H1 (cell line): Measurements from ENCODE around the gene SPRING1. TPM values are rescaled to one million over a fixed set of nuclear protein-coding genes. Genes with fewer than 3 reads are reported as not detected.

Experiments
- CTCF ChIA-PET: fragments of 300-600 bp; sonication (Branson Sonifier 250); formaldehyde crosslinking; loops from one replicate; lab custom pipeline; 2021; ENCODE audit not compliant: partially characterized antibody; lab: Charles Lee
- POLR2A ChIA-PET: fragments of 300-600 bp; sonication (Branson Sonifier 250); formaldehyde crosslinking; loops from one replicate; lab custom pipeline; 2021; ENCODE audit warnings: inconsistent platforms; ENCODE audit not compliant: partially characterized antibody; lab: Charles Lee
- DNase-seq, 2 experiments: peaks; one replicate each; pipeline versions ENCODE4 v3.0.0 to v3.0.0-alpha.2; 2010 to 2022; ENCODE audit warnings: low spot score in 2 of 2, low read depth in 1 of 2, mixed read lengths in 1 of 2
- FAIRE-seq: peaks from 2 replicates; lab custom pipeline; 2011; peaks lifted over from hg19 to GRCh38; lab: Jason Lieb, UNC
- H2AFZ ChIP-seq: 2 replicates; pipeline ENCODE4 v1.8.1; 2012; ENCODE audit warnings: low read length, inconsistent platforms
- H2AK5ac ChIP-seq: 2 replicates; pipeline ENCODE4 v1.6.1; 2013; ENCODE audit warnings: low read depth, low read length
- H2BK120ac ChIP-seq: replicated peaks from 2 replicates; pipeline ENCODE3; 2013; ENCODE audit warnings: low read depth, low read length, inconsistent platforms
- H2BK12ac ChIP-seq: 2 replicates; pipeline ENCODE4 v1.6.1; 2013; ENCODE audit warnings: low read depth, low read length
- H2BK15ac ChIP-seq: 2 replicates; pipeline ENCODE4 v1.6.1; 2013; ENCODE audit warnings: low read length
- H2BK20ac ChIP-seq: 2 replicates; pipeline ENCODE4 v1.6.1; 2013; ENCODE audit warnings: low read length
- H2BK5ac ChIP-seq: 2 replicates; pipeline ENCODE4 v1.6.1; 2013; ENCODE audit warnings: low read depth, low read length
- H3K14ac ChIP-seq: 2 replicates; pipeline ENCODE4 v1.6.1; 2013; ENCODE audit warnings: inconsistent platforms; ENCODE audit not compliant: insufficient read length
- H3K18ac ChIP-seq: 2 replicates; pipeline ENCODE4 v1.6.1; 2013; ENCODE audit warnings: low read length; ENCODE audit errors: extremely low read depth
- H3K23ac ChIP-seq: 2 replicates; pipeline ENCODE4 v1.6.1; 2013; ENCODE audit warnings: inconsistent platforms; ENCODE audit not compliant: insufficient read length
- H3K23me2 ChIP-seq: 2 replicates; pipeline ENCODE4 v1.6.1; 2013; ENCODE audit warnings: low read depth, low read length
- H3K27ac ChIP-seq: 2 replicates; pipeline ENCODE4 v1.6.1; 2011; ENCODE audit warnings: low read depth, low read length, inconsistent platforms
- H3K27me3 ChIP-seq, 4 experiments: replicated peaks in 1 of 4; 1 replicate in 1 of 4; 2 replicates in 3 of 4; pipeline versions ENCODE4 v1.6.1 to v1.8.1; 2011 to 2013; ENCODE audit warnings: low read length in 3 of 4, mild to moderate bottlenecking in 3 of 4, inconsistent platforms in 2 of 4, mixed read lengths in 2 of 4, moderate library complexity in 1 of 4; ENCODE audit not compliant: control insufficient read depth in 3 of 4, insufficient read depth in 3 of 4; ENCODE audit errors: extremely low read depth in 1 of 4
- H3K36me3 ChIP-seq, 4 experiments: 2 replicates each; pipeline versions ENCODE4 v1.6.1 to v1.8.1; 2011 to 2013; ENCODE audit warnings: mild to moderate bottlenecking in 4 of 4, low read length in 3 of 4, moderate library complexity in 2 of 4, control low read depth in 1 of 4, inconsistent platforms in 1 of 4; ENCODE audit not compliant: insufficient read depth in 4 of 4, control insufficient read depth in 2 of 4
- H3K4ac ChIP-seq: replicated peaks from 2 replicates; pipeline ENCODE3; 2013; ENCODE audit warnings: low read length, low read depth, mixed read lengths, inconsistent platforms; ENCODE audit not compliant: insufficient read length
- H3K4me1 ChIP-seq, 4 experiments: replicated peaks in 1 of 4; 1 replicate in 1 of 4; 2 replicates in 3 of 4; pipeline versions ENCODE4 v1.6.1 to v1.8.1; 2011 to 2013; ENCODE audit warnings: low read length in 3 of 4, inconsistent platforms in 2 of 4, mixed read lengths in 1 of 4; ENCODE audit not compliant: insufficient read depth in 4 of 4, control insufficient read depth in 3 of 4
- H3K4me2 ChIP-seq, 2 experiments: 2 replicates each; pipeline versions ENCODE4 v1.6.1 to v1.8.1; 2011 to 2013; ENCODE audit warnings: low read depth in 2 of 2, low read length in 2 of 2, control low read depth in 1 of 2, inconsistent platforms in 1 of 2, mild to moderate bottlenecking in 1 of 2; ENCODE audit not compliant: insufficient read depth in 1 of 2
- H3K4me3 ChIP-seq, 4 experiments: fragments of 200-600, 300-600 bp in 1 of 4; sonication (generic), shearing (Covaris generic), sonication (Bioruptor Twin) in 1 of 4; 2 replicates each; pipeline versions ENCODE4 v1.5.1 to v1.8.1; 2011 to 2016; ENCODE audit warnings: low read length in 4 of 4, low read depth in 3 of 4, control low read depth in 2 of 4, inconsistent platforms in 2 of 4, mild to moderate bottlenecking in 2 of 4, mixed read lengths in 1 of 4, moderate library complexity in 1 of 4; ENCODE audit not compliant: insufficient read depth in 2 of 4; ENCODE audit errors: extremely low read depth in 1 of 4
- H3K56ac ChIP-seq: replicated peaks from 2 replicates; pipeline ENCODE3; 2013; ENCODE audit warnings: low read depth, mild to moderate bottlenecking, mixed read lengths, low read length, inconsistent platforms; ENCODE audit not compliant: insufficient read length
- H3K79me1 ChIP-seq: 2 replicates; pipeline ENCODE4 v1.6.1; 2013; ENCODE audit warnings: low read depth, low read length, control low read depth
- H3K79me2 ChIP-seq, 2 experiments: 2 replicates each; pipeline versions ENCODE4 v1.6.1 to v1.8.1; 2012 to 2013; ENCODE audit warnings: low read length in 2 of 2, mild to moderate bottlenecking in 2 of 2, inconsistent platforms in 1 of 2; ENCODE audit not compliant: insufficient read depth in 2 of 2, control insufficient read depth in 1 of 2
- H3K9ac ChIP-seq, 4 experiments: replicated peaks in 1 of 4; 1 replicate in 1 of 4; 2 replicates in 3 of 4; pipeline versions ENCODE4 v1.6.1 to v1.8.1; 2011 to 2013; ENCODE audit warnings: low read depth in 3 of 4, low read length in 3 of 4, control low read depth in 2 of 4, mild to moderate bottlenecking in 2 of 4, moderate library complexity in 2 of 4, inconsistent platforms in 1 of 4; ENCODE audit errors: extremely low read depth in 1 of 4
- H3K9me3 ChIP-seq, 2 experiments: 2 replicates each; pipeline versions ENCODE4 v1.6.1 to v1.8.1; 2012 to 2013; ENCODE audit warnings: mild to moderate bottlenecking in 2 of 2, moderate library complexity in 2 of 2, control low read depth in 1 of 2, inconsistent platforms in 1 of 2, low read depth in 1 of 2, low read length in 1 of 2, mixed read lengths in 1 of 2; ENCODE audit not compliant: insufficient read depth in 2 of 2
- H4K20me1 ChIP-seq, 2 experiments: replicated peaks in 1 of 2; 2 replicates each; pipeline versions ENCODE3 to v1.8.1; 2011 to 2013; ENCODE audit warnings: inconsistent platforms in 2 of 2, low read length in 2 of 2, mild to moderate bottlenecking in 1 of 2; ENCODE audit not compliant: insufficient read depth in 2 of 2, control insufficient read depth in 1 of 2
- H4K5ac ChIP-seq: 2 replicates; pipeline ENCODE4 v1.6.1; 2013; ENCODE audit warnings: low read length, low read depth, mixed read lengths, inconsistent platforms; ENCODE audit not compliant: insufficient read length
- H4K8ac ChIP-seq: 2 replicates; pipeline ENCODE4 v1.8.0; 2013; ENCODE audit warnings: mild to moderate bottlenecking, moderate library complexity, low read length, inconsistent platforms; ENCODE audit not compliant: insufficient read depth; ENCODE audit errors: extremely low read depth
- H4K91ac ChIP-seq: replicated peaks from 2 replicates; pipeline ENCODE3; 2013; ENCODE audit warnings: low read length, mixed read lengths, inconsistent platforms; ENCODE audit not compliant: insufficient read length
- EP300 ChIP-seq, 2 experiments: IDR thresholded peaks; 1 replicate in 1 of 2; 2 replicates in 1 of 2; pipeline ENCODE4 v1.6.1; 2011 to 2012; ENCODE audit warnings: low read depth in 2 of 2, low read length in 2 of 2, mild to moderate bottlenecking in 2 of 2, borderline replicate concordance in 1 of 2, inconsistent platforms in 1 of 2, moderate library complexity in 1 of 2
- SP1 ChIP-seq: IDR thresholded peaks from 2 replicates; pipeline ENCODE4 v1.6.1; 2011; ENCODE audit warnings: low read depth, low read length
- WGBS, 2 experiments: shearing (Covaris generic) in 1 of 2; methylation state at CpG; one replicate each; pipeline versions ENCODE4 v1.1.6 to v1.1.7; 2013 to 2015; ENCODE audit warnings: low lambda C conversion rate in 2 of 2, mixed read lengths in 2 of 2, inconsistent platforms in 1 of 2, low coverage in 1 of 2, missing lambda C conversion rate in 1 of 2; ENCODE audit not compliant: insufficient replicate concordance in 2 of 2, insufficient coverage in 1 of 2, insufficient read length in 1 of 2; ENCODE audit errors: extremely low coverage in 1 of 2, missing lambda C conversion rate in 1 of 2; 5-methylcytosine and 5-hydroxymethylcytosine counted together
- polyA plus RNA-seq, 7 experiments: library from polyadenylated mRNA; depleted of rRNA in 3 of 7; stranded (reverse) in 5 of 7; unstranded in 2 of 7; fragments of >200 nt in 5 of 7; fragments of 200-250 nt in 2 of 7; gene quantifications; 1 replicate in 5 of 7; 2 replicates in 1 of 7; 4 replicates in 1 of 7; pipeline versions ENCODE4 v1.2.1 to v1.2.3, GENCODE V29; 2011 to 2013; ENCODE audit warnings: missing spikeins in 2 of 7, mixed read lengths in 2 of 7
- total RNA-seq: library from RNA; stranded (reverse); fragmentation: NEBNext Ultra II Directional; extraction: Animal tissue kit (Norgen Biotek cat#: 25700); gene quantifications from 2 replicates; pipeline ENCODE4 v1.2.1, GENCODE V29; 2021

SPRING1 gene
- total and polyA plus RNA-seq, 2 of the 8 experiments (the other 6 are each of a cell fraction or from before 2014, with no cell fraction given): 14.3 to 46.5 TPM

DNA sequence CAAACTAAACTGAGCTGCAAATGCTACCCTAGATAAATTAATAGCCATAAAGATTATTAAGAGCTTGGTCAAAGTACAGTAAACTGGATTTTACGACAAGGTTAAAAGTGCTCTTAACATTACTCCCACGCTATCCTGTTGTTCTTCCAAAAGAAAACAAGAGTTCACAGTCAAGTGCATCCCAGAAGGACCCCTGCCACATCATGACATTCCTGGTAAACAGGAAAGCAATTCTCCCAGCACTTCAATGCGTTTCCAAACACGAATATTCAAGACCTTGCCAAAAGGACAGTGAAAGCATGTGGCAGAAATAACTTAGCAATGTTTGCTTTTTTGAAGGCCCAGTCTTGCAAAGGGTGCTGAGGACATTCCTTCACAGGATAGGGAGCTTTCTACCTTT, 11.2 kb downstream of the SPRING1 start:
- H3K27ac ChIP-seq: no peak overlapping the region
- no peak overlapping the region for H3K23ac ChIP-seq
- H2BK120ac ChIP-seq: no peak overlapping the region
- H2BK15ac ChIP-seq: no peak overlapping the region
- H4K5ac ChIP-seq: no peak overlapping the region
- FAIRE-seq (peak; percentile 24), DNase-seq (no peak)
- H4K91ac ChIP-seq: no peak overlapping the region
- CTCF ChIA-PET: interaction anchor here (0.5 to 1.3 kb wide), 2 partner anchors 23 to 28 kb away, joined by 3 to 7 read pairs; no protein-coding TSS in a partner anchor
- WGBS, 2 experiments: 55% methylated on average over 4 of the region's 4 CpGs; no CpG with 5 or more reads in 1 of the 2 experiments
- H3K36me3 ChIP-seq: peaks cover 0 to 8% (median 0%) of the 10 kb centered on the region in 4 experiments; a peak in 2 of 8 replicates
- no peak overlapping the region for H2BK20ac ChIP-seq
- TF ChIP-seq SP1 (0 out of 2 replicates have a peak, but pooled peaks have one; percentile 31), EP300 (IDR thresholded peaks at IDR 0.05; ENCODE audit: borderline replicate concordance in 1 of 2, low read depth in 2 of 2, low read length in 2 of 2) (no peak)
- peak overlapping the region in 1 of 2 experiments; percentile 7; a peak in 2 of 4 replicates for H3K4me2 ChIP-seq
- H3K18ac ChIP-seq: no peak overlapping the region
- no peak overlapping the region for H2BK5ac ChIP-seq
- POLR2A ChIA-PET: interaction anchor here (0.6 kb wide), 1 partner anchor 396 kb away, joined by 3 read pairs; no protein-coding TSS in a partner anchor
- H3K9ac ChIP-seq: no peak overlapping the region
- no peak overlapping the region for H3K56ac ChIP-seq
- no peaks in the 10 kb centered on the region for H3K9me3 ChIP-seq
- no peak overlapping the region for H2AK5ac ChIP-seq
- no peak overlapping the region for H3K14ac ChIP-seq
- H2AFZ ChIP-seq: no peak overlapping the region
- H3K4ac ChIP-seq: no peak overlapping the region
- no peak overlapping the region for H2BK12ac ChIP-seq
- H4K20me1 ChIP-seq: peaks cover 0 to 4% of the 10 kb centered on the region in 2 experiments
- peaks cover 0 to 3% (median under 1%) of the 10 kb centered on the region in 4 experiments; a peak in 4 of 7 replicates for H3K4me1 ChIP-seq
- H3K4me3 ChIP-seq: no peak overlapping the region
- H3K79me1 ChIP-seq: peaks cover 12% of the 10 kb centered on the region; the same call in 1 of the 2 replicates
- no peaks in the 10 kb centered on the region for H3K27me3 ChIP-seq
- no peaks in the 10 kb centered on the region for H3K23me2 ChIP-seq
- H3K79me2 ChIP-seq: peaks cover 0 to 48% of the 10 kb centered on the region in 2 experiments; a peak in 2 of 4 replicates
- H4K8ac ChIP-seq: no peak overlapping the region
